ENCODE measurements around the gene SLC35E2B. TPM values are rescaled to one million over a fixed set of nuclear protein-coding genes. Genes with fewer than 3 reads are reported as not detected.
A peak's percentile ranks its signal among the peaks of the same experiment; 100 is the strongest.

The SLC35E2B gene
- total RNA-seq, 2 donors from 2014 or later: 41.5 to 57.8 TPM

GRCh38 chr1:1671365-1672119 is 21.1 kb downstream of the SLC35E2B start:
- no peak overlapping the region for H3K9ac ChIP-seq (ENCODE audit: low read depth in 2 of 2, low read length in 2 of 2)
- no peaks in the 10 kb centered on the region for H3K9me3 ChIP-seq
- TF ChIP-seq, protein P1, sequence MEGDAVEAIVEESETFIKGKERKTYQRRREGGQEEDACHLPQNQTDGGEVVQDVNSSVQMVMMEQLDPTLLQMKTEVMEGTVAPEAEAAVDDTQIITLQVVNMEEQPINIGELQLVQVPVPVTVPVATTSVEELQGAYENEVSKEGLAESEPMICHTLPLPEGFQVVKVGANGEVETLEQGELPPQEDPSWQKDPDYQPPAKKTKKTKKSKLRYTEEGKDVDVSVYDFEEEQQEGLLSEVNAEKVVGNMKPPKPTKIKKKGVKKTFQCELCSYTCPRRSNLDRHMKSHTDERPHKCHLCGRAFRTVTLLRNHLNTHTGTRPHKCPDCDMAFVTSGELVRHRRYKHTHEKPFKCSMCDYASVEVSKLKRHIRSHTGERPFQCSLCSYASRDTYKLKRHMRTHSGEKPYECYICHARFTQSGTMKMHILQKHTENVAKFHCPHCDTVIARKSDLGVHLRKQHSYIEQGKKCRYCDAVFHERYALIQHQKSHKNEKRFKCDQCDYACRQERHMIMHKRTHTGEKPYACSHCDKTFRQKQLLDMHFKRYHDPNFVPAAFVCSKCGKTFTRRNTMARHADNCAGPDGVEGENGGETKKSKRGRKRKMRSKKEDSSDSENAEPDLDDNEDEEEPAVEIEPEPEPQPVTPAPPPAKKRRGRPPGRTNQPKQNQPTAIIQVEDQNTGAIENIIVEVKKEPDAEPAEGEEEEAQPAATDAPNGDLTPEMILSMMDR (IDR thresholded peaks at IDR 0.05): no peak
- H3K4me1 ChIP-seq: no peaks in the 10 kb centered on the region
- DNase-seq: no peak
- no peaks in the 10 kb centered on the region for H3K27me3 ChIP-seq
- peaks cover 8% of the 10 kb centered on the region for H3K36me3 ChIP-seq
- intact Hi-C loops (cut with DNase I): no loop called here
- no peak overlapping the region for H3K27ac ChIP-seq
- no peak overlapping the region for H3K4me3 ChIP-seq

GRCh38 chr1:1670866-1671265 is 21.7 kb downstream of the SLC35E2B start:
- no peaks in the 10 kb centered on the region for H3K9me3 ChIP-seq
- H3K4me3 ChIP-seq: no peak overlapping the region
- no peak overlapping the region for H3K27ac ChIP-seq
- no peak for DNase-seq
- intact Hi-C loops (cut with DNase I): no loop called here
- no peak overlapping the region for H3K9ac ChIP-seq (ENCODE audit: low read depth in 2 of 2, low read length in 2 of 2)
- no peaks in the 10 kb centered on the region for H3K4me1 ChIP-seq
- TF ChIP-seq, protein P1 (IDR thresholded peaks at IDR 0.05): no peak
- peaks cover 8% of the 10 kb centered on the region for H3K36me3 ChIP-seq
- H3K27me3 ChIP-seq: no peaks in the 10 kb centered on the region

DNA sequence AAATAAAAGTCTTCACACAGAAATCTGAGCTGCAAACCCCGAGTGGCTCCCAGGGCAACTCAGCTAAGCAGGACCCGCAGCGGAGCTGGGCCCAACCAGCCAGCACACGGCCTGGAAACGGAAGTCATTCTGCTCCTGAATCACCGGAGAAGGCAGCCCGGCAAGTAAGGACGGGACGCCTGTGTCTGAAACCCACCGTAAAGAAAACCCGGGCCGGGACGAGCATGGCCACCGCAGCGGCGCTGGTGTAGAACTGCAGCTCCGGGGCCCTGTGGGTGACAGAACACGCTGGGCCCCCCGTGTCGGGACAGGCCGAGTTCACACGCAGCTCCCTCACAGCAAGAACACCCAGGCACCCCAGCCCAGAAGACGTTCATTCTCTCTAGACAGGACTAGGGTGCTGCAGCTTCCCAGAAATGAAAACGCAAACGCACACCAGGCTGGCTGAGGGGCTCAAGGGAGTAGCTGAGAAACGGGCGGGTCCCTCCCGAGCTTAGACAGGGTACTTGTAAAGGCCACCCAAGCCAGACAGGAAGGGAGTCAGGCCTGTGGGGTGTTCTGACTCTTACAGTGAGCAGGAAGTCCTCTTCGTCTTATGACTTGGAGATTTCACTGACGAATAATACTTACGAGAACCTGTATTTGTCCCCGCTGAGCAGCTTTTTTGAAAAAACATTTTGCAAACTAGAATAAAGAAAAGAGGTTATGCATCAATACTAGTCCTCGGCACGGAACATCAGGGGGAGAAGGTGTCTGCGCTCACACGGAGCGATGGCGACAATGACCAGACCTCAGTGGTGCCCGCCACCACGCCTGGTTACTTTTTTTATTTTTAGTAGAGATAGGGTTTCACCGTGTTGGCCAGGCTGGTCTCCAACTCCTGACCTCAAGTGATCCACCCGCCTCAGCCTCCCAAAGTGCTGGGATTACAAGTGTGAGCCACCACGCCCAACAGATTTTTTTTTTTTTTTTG is 22.8 kb downstream of the SLC35E2B start:
- H3K36me3 ChIP-seq: peaks cover 8% of the 10 kb centered on the region
- TF ChIP-seq, protein P1 (IDR thresholded peaks at IDR 0.05): no peak
- no peaks in the 10 kb centered on the region for H3K4me1 ChIP-seq
- no peak overlapping the region for H3K27ac ChIP-seq
- H3K9ac ChIP-seq (ENCODE audit: low read depth in 2 of 2, low read length in 2 of 2): no peak overlapping the region
- no peak overlapping the region for H3K4me3 ChIP-seq
- DNase-seq: no peak
- no peaks in the 10 kb centered on the region for H3K9me3 ChIP-seq
- intact Hi-C loops (cut with DNase I): no loop called here
- no peaks in the 10 kb centered on the region for H3K27me3 ChIP-seq

DNA sequence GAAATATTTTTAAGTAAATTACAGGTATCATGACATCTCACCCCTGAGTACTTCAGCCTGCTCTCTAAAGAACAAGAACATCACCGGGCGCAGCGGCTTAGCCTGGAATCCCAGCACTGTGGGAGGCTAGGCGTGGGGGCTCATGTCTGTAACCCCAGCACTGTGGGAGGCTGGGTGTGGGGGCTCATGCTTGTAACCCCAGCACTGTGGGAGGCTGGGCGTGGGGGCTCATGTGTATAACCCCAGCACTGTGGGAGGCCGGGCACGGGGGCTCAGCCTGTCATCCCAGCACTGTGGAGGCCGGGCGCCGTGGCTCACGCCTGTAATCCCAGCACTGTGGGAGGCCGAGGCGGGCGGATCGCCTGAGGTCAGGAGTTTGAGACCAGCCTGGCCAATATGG is 26.1 kb downstream of the SLC35E2B start:
- Histone ChIP-seq H3K27me3 (no peaks in the 10 kb centered on the region), H3K9ac (ENCODE audit: low read depth in 2 of 2, low read length in 2 of 2) (no peak overlapping the region), H3K36me3 (peaks cover 7% of the 10 kb centered on the region), H3K4me3 (no peak overlapping the region), H3K27ac (no peak overlapping the region), H3K4me1 (peaks cover 8% of the 10 kb centered on the region), H3K9me3 (no peaks in the 10 kb centered on the region)
- intact Hi-C loops (cut with DNase I): no loop called here
- TF ChIP-seq, protein P1 (IDR thresholded peaks at IDR 0.05): no peak
- no peak for DNase-seq

DNA sequence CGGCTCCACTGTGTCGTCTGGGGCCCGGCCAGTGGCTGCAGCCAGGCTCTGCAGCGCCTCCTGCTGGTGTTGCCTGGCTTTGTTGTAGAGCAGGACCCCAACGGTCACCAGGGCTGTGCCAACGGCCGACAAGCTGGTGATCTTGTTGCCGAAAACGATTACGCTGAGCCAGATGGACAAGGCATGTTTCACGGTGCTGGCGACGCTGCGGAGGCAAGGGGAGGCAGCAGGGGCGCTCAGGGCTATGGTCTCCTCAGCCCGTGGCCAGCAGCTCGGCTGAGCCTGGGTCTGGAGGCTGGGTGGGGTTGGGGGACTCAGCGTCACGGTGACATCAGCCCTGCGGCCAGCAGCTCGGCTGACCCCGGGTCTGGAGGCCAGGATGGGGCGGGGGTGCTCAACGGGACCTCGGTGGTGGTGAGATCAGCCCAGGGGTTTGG is 26.8 kb downstream of the SLC35E2B start:
- no peaks in the 10 kb centered on the region for H3K27me3 ChIP-seq
- no peak overlapping the region for H3K27ac ChIP-seq
- H3K4me3 ChIP-seq: no peak overlapping the region
- peaks cover under 1% of the 10 kb centered on the region for H3K36me3 ChIP-seq
- DNase-seq: no peak
- no peak overlapping the region for H3K9ac ChIP-seq (ENCODE audit: low read depth in 2 of 2, low read length in 2 of 2)
- no peaks in the 10 kb centered on the region for H3K9me3 ChIP-seq
- TF ChIP-seq, protein P1 (IDR thresholded peaks at IDR 0.05): peak; percentile 40
- intact Hi-C loops (cut with DNase I): no loop called here
- H3K4me1 ChIP-seq: peaks cover 8% of the 10 kb centered on the region
